B cell (primary cell): ENCODE data around the gene GPHA2. TPM values are rescaled to one million over a fixed set of nuclear protein-coding genes. Genes with fewer than 3 reads are reported as not detected.

Source experiments
- ATAC-seq: fragments of 200-7000 bp; cut with Tn5 transposase; one replicate; pipeline ENCODE4 v1.10.0; 2021; ENCODE audit warnings: low read depth, mild to moderate bottlenecking, moderate number of reproducible peaks, moderate library complexity
- CTCF ChIA-PET: fragments of 350-600 bp; sonication (Branson Sonifier 250); formaldehyde crosslinking; loops from one replicate; lab custom pipeline; 2021; ENCODE audit warnings: antibody characterized with exemption, inconsistent platforms; lab: Charles Lee
- POLR2A ChIA-PET: fragments of 350-600 bp; sonication (Branson Sonifier 250); formaldehyde crosslinking; loops from one replicate; lab custom pipeline; 2021; ENCODE audit warnings: antibody characterized with exemption; lab: Charles Lee
- DNase-seq: peaks from one replicate; pipeline ENCODE4 v3.0.0; 2013
- H2AFZ ChIP-seq: 2 replicates; pipeline ENCODE4 v1.6.1; 2012; ENCODE audit warnings: mild to moderate bottlenecking, low read depth, low read length; ENCODE audit not compliant: insufficient read depth, poor library complexity, severe bottlenecking
- H3K27ac ChIP-seq, 2 donors: 1 replicate in 1 of 2; 2 replicates in 1 of 2; pipeline ENCODE4 v1.5.1; 2012 to 2013; ENCODE audit warnings: low read length in 2 of 2, mild to moderate bottlenecking in 2 of 2, moderate library complexity in 1 of 2
- H3K27me3 ChIP-seq, 4 experiments: fragments of 200-600 bp in 1 of 4; sonication (generic) in 1 of 4; replicated peaks in 1 of 4; 1 replicate in 2 of 4; 2 replicates in 2 of 4; pipeline versions ENCODE4 v1.6.1 to v1.7.0; 2013 to 2016; ENCODE audit warnings: low read length in 3 of 4, mild to moderate bottlenecking in 2 of 4, mixed read lengths in 1 of 4, moderate library complexity in 1 of 4; ENCODE audit not compliant: insufficient read depth in 4 of 4, control insufficient read depth in 3 of 4; ENCODE audit errors: control extremely low read depth in 1 of 4
- H3K36me3 ChIP-seq, 2 experiments: replicated peaks in 1 of 2; 1 replicate in 1 of 2; 2 replicates in 1 of 2; pipeline versions ENCODE4 v1.6.1 to v1.7.1; 2013; ENCODE audit warnings: low read length in 1 of 2; ENCODE audit not compliant: insufficient read depth in 2 of 2, control insufficient read depth in 1 of 2; ENCODE audit errors: control extremely low read depth in 1 of 2, extremely low read depth in 1 of 2
- H3K4me1 ChIP-seq, 2 donors: fragments of 200-600 bp in 1 of 2; sonication (generic) in 1 of 2; 1 replicate in 1 of 2; 2 replicates in 1 of 2; pipeline versions ENCODE4 v1.5.1 to v1.6.1; 2013 to 2017; ENCODE audit warnings: low read length in 2 of 2; ENCODE audit not compliant: control insufficient read depth in 2 of 2, insufficient read depth in 2 of 2
- H3K4me2 ChIP-seq: replicated peaks from 2 replicates; pipeline ENCODE3; 2012; ENCODE audit warnings: mild to moderate bottlenecking, low read depth, low read length; ENCODE audit not compliant: poor library complexity, severe bottlenecking
- H3K4me3 ChIP-seq, 5 experiments: fragments of 200-600 bp in 1 of 5; sonication (generic) in 1 of 5; 1 replicate in 3 of 5; 2 replicates in 2 of 5; pipeline versions ENCODE4 v1.5.1 to v1.7.0; 2011 to 2016; ENCODE audit warnings: low read length in 4 of 5, mild to moderate bottlenecking in 4 of 5, low read depth in 2 of 5, control low read depth in 1 of 5, moderate library complexity in 1 of 5; ENCODE audit not compliant: insufficient read depth in 1 of 5; ENCODE audit errors: control extremely low read depth in 1 of 5, extremely low read depth in 1 of 5
- H3K79me2 ChIP-seq: fragments of 200-600 bp; sonication (generic); one replicate; pipeline ENCODE4 v1.6.0; 2016; ENCODE audit warnings: low read length; ENCODE audit not compliant: control insufficient read depth, insufficient read depth
- H3K9ac ChIP-seq: fragments of 200-600 bp; sonication (generic); 2 replicates; pipeline ENCODE4 v1.6.1; 2017; ENCODE audit warnings: mild to moderate bottlenecking, low read length, moderate library complexity
- H3K9me3 ChIP-seq, 3 donors: one replicate each; pipeline versions ENCODE4 v1.6.1 to v1.7.1; 2013; ENCODE audit warnings: low read length in 2 of 3; ENCODE audit not compliant: control insufficient read depth in 2 of 3, insufficient read depth in 1 of 3; ENCODE audit errors: control extremely low read depth in 1 of 3
- H4K20me1 ChIP-seq: 2 replicates; pipeline ENCODE4 v1.6.0; 2012; ENCODE audit warnings: mild to moderate bottlenecking, low read length; ENCODE audit not compliant: insufficient read depth, control insufficient read depth, poor library complexity, severe bottlenecking
- H3K27ac Mint-ChIP-seq: one replicate; pipeline ENCODE4 v1.8.0; 2021; ENCODE audit warnings: mixed read lengths
- H3K27me3 Mint-ChIP-seq: one replicate; pipeline ENCODE4 v1.8.0; 2021; ENCODE audit warnings: mixed read lengths
- H3K4me1 Mint-ChIP-seq: one replicate; pipeline ENCODE4 v1.8.0; 2021; ENCODE audit warnings: mixed read lengths
- H3K4me3 Mint-ChIP-seq: one replicate; pipeline ENCODE4 v1.8.0; 2021; ENCODE audit warnings: mixed read lengths
- H3K9me3 Mint-ChIP-seq: one replicate; pipeline ENCODE4 v1.8.0; 2022; ENCODE audit warnings: mixed read lengths; ENCODE audit not compliant: insufficient read depth
- CTCF ChIP-seq: fragments of 200-600 bp; IDR thresholded peaks from one replicate; pipeline ENCODE4 v1.8.0; 2022; ENCODE audit warnings: antibody characterized with exemption, mild to moderate bottlenecking
- EZH2 ChIP-seq: IDR thresholded peaks from 2 replicates; pipeline ENCODE4 v1.6.1; 2012; ENCODE audit warnings: borderline replicate concordance, low read depth, mild to moderate bottlenecking, moderate library complexity, low read length; ENCODE audit not compliant: insufficient read depth, poor library complexity, severe bottlenecking
- WGBS: methylation state at CpG from one replicate; pipeline ENCODE4 v1.1.5; 2013; ENCODE audit warnings: missing lambda C conversion rate; ENCODE audit not compliant: insufficient coverage; 5-methylcytosine and 5-hydroxymethylcytosine counted together
- intact Hi-C: fragments of 100-400 bp; cut with micrococcal nuclease; formaldehyde crosslinking; loops from one replicate; pipeline ENCODE4 v1.10.0; 2022
- polyA plus RNA-seq: library from polyadenylated mRNA; depleted of rRNA; stranded (reverse); fragments of >200 nt; gene quantifications from 2 replicates; pipeline ENCODE4 v1.2.3, GENCODE V29; 2012
- total RNA-seq, 2 donors: library from RNA; stranded (reverse); fragments of 120-200 nt in 1 of 2; gene quantifications; 1 replicate in 1 of 2; 2 replicates in 1 of 2; pipeline versions ENCODE4 v1.2.3 to v1.2.4, GENCODE V29; 2013 to 2022

The GPHA2 gene
- total and polyA plus RNA-seq, 2 donors (not counting 1 experiment from before 2014, with no cell fraction given): 0.39 to 2.8 TPM

GRCh38 chr11:64933213-64933934, 2.3 kb downstream of the GPHA2 start:
- CTCF ChIA-PET: interaction anchor here (0.5 kb wide), 1 partner anchor 22 kb away, joined by 3 read pairs; no protein-coding TSS in a partner anchor
- Histone ChIP-seq H4K20me1 (no peaks in the 10 kb centered on the region), H3K79me2 (no peaks in the 10 kb centered on the region), H3K4me3 (no peak overlapping the region), H3K36me3 (peaks cover 0 to 38% of the 10 kb centered on the region in 2 experiments), H3K27me3 (no peaks in the 10 kb centered on the region), H3K9ac (no peak overlapping the region), H3K4me1 (no peaks in the 10 kb centered on the region), H2AFZ (no peak overlapping the region), H3K9me3 (no peaks in the 10 kb centered on the region), H3K27ac (no peak overlapping the region), H3K4me2 (no peak overlapping the region)
- no peaks in the 10 kb centered on the region for H3K4me1 Mint-ChIP-seq
- POLR2A ChIA-PET: interaction anchor here (1.1 kb wide), 1 partner anchor 85 kb away, joined by 3 read pairs; no protein-coding TSS in a partner anchor
- no peak overlapping the region for H3K4me3 Mint-ChIP-seq
- H3K9me3 Mint-ChIP-seq: no peaks in the 10 kb centered on the region
- no peak for TF ChIP-seq CTCF
- TF ChIP-seq EZH2: no peak
- ATAC-seq: no peak
- no peak overlapping the region for H3K27ac Mint-ChIP-seq
- no peak for DNase-seq
- H3K27me3 Mint-ChIP-seq: no peaks in the 10 kb centered on the region
- WGBS: 89% methylated on average over 10 of the region's 12 CpGs
- intact Hi-C loops: no loop called here

- no peak overlapping the region for H3K4me3 ChIP-seq
- no peaks in the 10 kb centered on the region for H3K9me3 ChIP-seq
- intact Hi-C loops: no loop called here
- ATAC-seq (no peak), DNase-seq (no peak)
- H3K27me3 ChIP-seq: no peaks in the 10 kb centered on the region
- peaks cover 0 to 42% of the 10 kb centered on the region in 2 experiments for H3K36me3 ChIP-seq
- H3K4me1 ChIP-seq: no peaks in the 10 kb centered on the region
- H3K4me2 ChIP-seq: no peak overlapping the region
- no peaks in the 10 kb centered on the region for H3K4me1 Mint-ChIP-seq
- no peaks in the 10 kb centered on the region for H4K20me1 ChIP-seq
- ChIA-PET CTCF (interaction anchor here (1.2 kb wide), 1 partner anchor 65 kb away, joined by 3 read pairs; the partner anchor contains the start of gene BATF2), POLR2A (interaction anchor here (0.6 kb wide), 1 partner anchor 134 kb away, joined by 6 read pairs; no protein-coding TSS in a partner anchor)
- no peak overlapping the region for H3K27ac ChIP-seq
- no peak overlapping the region for H3K9ac ChIP-seq
- no peak for TF ChIP-seq EZH2
- no peak for TF ChIP-seq CTCF
- no peaks in the 10 kb centered on the region for H3K79me2 ChIP-seq
- no peaks in the 10 kb centered on the region for H3K9me3 Mint-ChIP-seq
- no peak overlapping the region for H2AFZ ChIP-seq
- no peak overlapping the region for H3K4me3 Mint-ChIP-seq
- H3K27me3 Mint-ChIP-seq: no peaks in the 10 kb centered on the region
- H3K27ac Mint-ChIP-seq: no peak overlapping the region
- 100% methylated on average over 1 of the region's 5 CpGs for WGBS
Measured at GRCh38 chr11:64932324-64932723, 3.4 kb downstream of the GPHA2 start.
